Common myeloid progenitor, CD34-positive (primary cell): ENCODE measurements around the gene FUT3.

Source experiments
- CTCF ChIA-PET: fragments of 350-600 bp; sonication (Branson Sonifier 250); formaldehyde crosslinking; loops from one replicate; lab custom pipeline; 2021; ENCODE audit warnings: antibody characterized with exemption; lab: Charles Lee
- POLR2A ChIA-PET: fragments of 350-600 bp; sonication (Branson Sonifier 250); formaldehyde crosslinking; loops from one replicate; lab custom pipeline; 2021; ENCODE audit warnings: antibody characterized with exemption; lab: Charles Lee
- DNase-seq, 3 donors: peaks; one replicate each; pipeline versions ENCODE4 v3.0.0 to v3.0.0-alpha.2; 2013
- H3K27ac ChIP-seq, 2 experiments: 1 replicate in 1 of 2; 2 replicates in 1 of 2; pipeline ENCODE4 v1.7.0; 2013; ENCODE audit warnings: inconsistent platforms in 2 of 2, low read length in 2 of 2, mild to moderate bottlenecking in 2 of 2, low read depth in 1 of 2, moderate library complexity in 1 of 2; ENCODE audit not compliant: severe bottlenecking in 2 of 2, insufficient read depth in 1 of 2, poor library complexity in 1 of 2
- H3K27me3 ChIP-seq, 5 experiments: replicated peaks in 2 of 5; 1 replicate in 3 of 5; 2 replicates in 2 of 5; pipeline versions ENCODE4 v1.6.1 to v1.7.0; 2013; ENCODE audit warnings: low read length in 4 of 5, mild to moderate bottlenecking in 2 of 5, moderate library complexity in 2 of 5, inconsistent platforms in 1 of 5; ENCODE audit not compliant: insufficient read depth in 5 of 5, control insufficient read depth in 4 of 5
- H3K36me3 ChIP-seq, 4 experiments: 1 replicate in 2 of 4; 2 replicates in 2 of 4; pipeline versions ENCODE4 v1.6.1 to v1.7.0; 2013; ENCODE audit warnings: low read length in 3 of 4, control low read depth in 1 of 4, mild to moderate bottlenecking in 1 of 4; ENCODE audit not compliant: control insufficient read depth in 4 of 4, insufficient read depth in 4 of 4
- H3K4me1 ChIP-seq, 4 experiments: 1 replicate in 3 of 4; 2 replicates in 1 of 4; pipeline versions ENCODE4 v1.6.1 to v1.7.1; 2013; ENCODE audit warnings: low read length in 3 of 4, mild to moderate bottlenecking in 3 of 4, control low read depth in 1 of 4, inconsistent platforms in 1 of 4, moderate library complexity in 1 of 4; ENCODE audit not compliant: control insufficient read depth in 4 of 4, insufficient read depth in 4 of 4; ENCODE audit errors: control extremely low read depth in 1 of 4
- H3K4me3 ChIP-seq, 7 experiments: 1 replicate in 4 of 7; 2 replicates in 3 of 7; pipeline versions ENCODE4 v1.5.1 to v1.7.0; 2013; ENCODE audit warnings: mild to moderate bottlenecking in 7 of 7, low read length in 6 of 7, moderate library complexity in 6 of 7, inconsistent platforms in 2 of 7, low read depth in 2 of 7, control low read depth in 1 of 7; ENCODE audit not compliant: insufficient read depth in 4 of 7, control insufficient read depth in 1 of 7; ENCODE audit errors: extremely low read depth in 1 of 7
- H3K9me3 ChIP-seq, 5 experiments: 1 replicate in 4 of 5; 2 replicates in 1 of 5; pipeline versions ENCODE4 v1.6.1 to v1.7.1; 2013; ENCODE audit warnings: low read length in 4 of 5, mild to moderate bottlenecking in 2 of 5, inconsistent platforms in 1 of 5, low read depth in 1 of 5, moderate library complexity in 1 of 5; ENCODE audit not compliant: control insufficient read depth in 4 of 5, insufficient read depth in 2 of 5; ENCODE audit errors: control extremely low read depth in 1 of 5
- WGBS: methylation state at CpG from one replicate; pipeline ENCODE4 v1.1.5; 2013; ENCODE audit not compliant: insufficient coverage; 5-methylcytosine and 5-hydroxymethylcytosine counted together

Gene FUT3

DNA sequence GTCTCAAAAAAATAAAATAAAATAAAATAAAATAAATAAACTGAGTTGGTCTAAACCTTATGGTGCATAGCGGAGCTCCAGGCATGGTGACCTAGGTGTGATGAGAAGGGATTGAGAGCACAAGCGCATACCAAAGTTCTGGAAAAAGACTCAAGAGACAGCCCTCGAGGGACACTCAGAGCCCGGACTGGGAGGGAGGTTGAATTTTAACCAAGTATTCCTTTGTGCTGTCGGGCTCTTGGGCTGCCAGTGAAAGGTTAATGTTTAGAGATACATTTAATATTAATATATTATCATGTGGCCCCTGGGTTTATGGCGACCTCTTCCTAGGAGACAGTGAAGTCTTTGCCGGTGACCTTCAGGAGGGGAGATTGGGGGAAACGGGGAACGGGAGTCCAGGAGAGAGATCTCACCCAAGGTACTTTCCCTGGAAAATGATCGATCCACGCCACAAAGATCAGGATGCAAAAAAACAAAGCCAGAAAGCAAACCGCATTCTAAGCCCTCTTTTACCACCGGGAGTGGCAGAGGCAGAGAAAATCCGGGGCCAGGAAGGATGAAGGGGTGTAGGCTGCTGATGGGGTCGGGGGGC, 13.4 kb downstream of the FUT3 start:
- Histone ChIP-seq H3K36me3 (no peaks in the 10 kb centered on the region), H3K27me3 (no peaks in the 10 kb centered on the region), H3K4me1 (peaks cover 7 to 29% (median 24%) of the 10 kb centered on the region in 4 experiments), H3K4me3 (peak overlapping the region in 4 of 7 experiments; percentile 21 to 65 (median 42)), H3K9me3 (no peaks in the 10 kb centered on the region), H3K27ac (no peak overlapping the region)
- ChIA-PET POLR2A (interaction anchor here (1.1 to 1.7 kb wide), 2 partner anchors 10 to 23 kb away, joined by 3 to 7 read pairs; no protein-coding TSS in a partner anchor), CTCF (interaction anchor here (1.8 to 1.9 kb wide), 2 partner anchors 34 to 55 kb away, joined by 4 to 5 read pairs; partner anchors contain the start of gene NRTN)
- DNase-seq, result no peak
- 33% methylated on average over 6 of the region's 15 CpGs for WGBS

- no peaks in the 10 kb centered on the region for H3K27me3 ChIP-seq
- peaks cover 0 to 17% (median 15%) of the 10 kb centered on the region in 4 experiments for H3K4me1 ChIP-seq
- H3K4me3 ChIP-seq, result no peak overlapping the region
- no peaks in the 10 kb centered on the region for H3K36me3 ChIP-seq
- ChIA-PET CTCF (interaction anchor here (1.1 to 1.7 kb wide), 2 partner anchors 29 to 38 kb away, joined by 3 to 5 read pairs; no protein-coding TSS in a partner anchor), POLR2A (no interaction called here)
- no peaks in the 10 kb centered on the region for H3K9me3 ChIP-seq
- DNase-seq, result no peak
- no peak overlapping the region for H3K27ac ChIP-seq
- WGBS, result 100% methylated on average over 5 of the region's 6 CpGs
These were observed 18.6 kb downstream of the FUT3 start for GRCh38 chr19:5832527-5833216.

- H3K4me3 ChIP-seq, result no peak overlapping the region
- ChIA-PET POLR2A (no interaction called here), CTCF (interaction anchor here (1.1 to 1.7 kb wide), 2 partner anchors 28 to 38 kb away, joined by 3 to 5 read pairs; no protein-coding TSS in a partner anchor)
- no peak for DNase-seq
- WGBS, result 95% methylated on average over 20 of the region's 22 CpGs
- H3K36me3 ChIP-seq, result no peaks in the 10 kb centered on the region
- no peaks in the 10 kb centered on the region for H3K27me3 ChIP-seq
- no peaks in the 10 kb centered on the region for H3K9me3 ChIP-seq
- peaks cover 0 to 21% (median 19%) of the 10 kb centered on the region in 4 experiments for H3K4me1 ChIP-seq
- no peak overlapping the region for H3K27ac ChIP-seq
These were observed 19.2 kb downstream of the FUT3 start for GRCh38 chr19:5832061-5832460.

DNA sequence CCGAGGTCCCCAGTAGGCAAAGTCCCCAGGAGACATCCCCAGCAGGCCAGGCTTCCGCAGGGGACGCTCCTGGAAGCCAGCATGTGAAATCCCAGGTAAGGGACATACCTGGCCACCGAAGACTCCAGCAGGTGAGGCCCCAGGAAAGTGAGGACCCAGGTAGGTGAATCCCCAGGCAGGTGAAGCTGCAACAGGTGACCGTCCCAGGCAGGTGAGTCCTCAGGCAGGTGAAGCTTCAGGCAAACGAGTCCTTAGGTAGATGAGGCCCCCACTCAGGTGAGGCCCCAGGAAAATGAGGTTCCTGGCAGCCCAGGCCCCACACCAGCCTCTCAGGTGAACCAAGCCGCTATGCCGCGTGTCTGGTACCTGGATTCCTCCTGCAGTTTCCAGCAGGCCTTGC, 20.1 kb downstream of the FUT3 start:
- peaks cover 0 to 30% (median 28%) of the 10 kb centered on the region in 4 experiments for H3K4me1 ChIP-seq
- H3K36me3 ChIP-seq, result no peaks in the 10 kb centered on the region
- CTCF ChIA-PET, result no interaction called here
- no peak overlapping the region for H3K27ac ChIP-seq
- DNase-seq, result no peak
- POLR2A ChIA-PET, result no interaction called here
- no peaks in the 10 kb centered on the region for H3K27me3 ChIP-seq
- no peaks in the 10 kb centered on the region for H3K9me3 ChIP-seq
- 95% methylated on average over 8 of the region's 9 CpGs for WGBS
- H3K4me3 ChIP-seq, result no peak overlapping the region

DNA sequence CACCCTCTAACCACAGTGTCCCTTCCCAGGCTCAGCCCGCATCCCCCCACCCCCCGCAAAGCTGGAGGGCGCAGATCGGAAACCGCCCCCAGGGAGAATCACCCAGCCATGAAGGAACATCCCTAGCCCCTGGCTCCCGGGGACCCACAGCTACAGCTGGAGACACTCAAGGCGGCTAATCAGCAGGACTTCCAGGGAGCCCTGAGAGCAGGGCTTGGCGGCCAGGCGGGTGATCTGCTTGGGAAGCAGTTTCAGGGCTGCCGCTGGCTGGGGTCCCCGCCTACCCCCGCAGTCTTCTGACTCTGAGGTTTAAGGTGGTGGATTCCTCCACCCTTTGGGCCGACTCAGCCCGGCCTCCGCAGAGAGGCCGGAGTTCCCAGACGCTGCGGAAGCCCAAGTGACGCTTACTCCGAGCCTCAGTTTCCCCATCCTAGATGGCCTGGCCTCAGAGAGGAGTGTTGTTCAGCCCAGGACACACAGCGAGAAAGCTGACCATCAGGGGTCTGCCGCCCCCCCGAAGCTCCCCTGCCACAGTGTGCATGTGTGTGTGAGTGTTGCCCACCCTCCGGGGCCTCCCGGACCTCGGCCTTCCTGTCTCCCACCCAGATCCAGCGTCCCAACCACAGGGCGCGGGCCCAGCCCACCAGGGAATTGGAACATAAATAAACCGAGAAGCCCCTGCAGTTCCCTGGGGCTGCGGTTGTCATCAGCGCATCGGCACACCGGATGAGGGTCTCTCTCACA, 21.5 kb downstream of the FUT3 start:
- Histone ChIP-seq H3K36me3 (no peaks in the 10 kb centered on the region), H3K9me3 (no peaks in the 10 kb centered on the region), H3K4me3 (peak overlapping the region in 3 of 7 experiments; percentile 61 to 93 (median 76)), H3K27ac (no peak overlapping the region), H3K4me1 (peaks cover 0 to 31% (median 29%) of the 10 kb centered on the region in 4 experiments), H3K27me3 (no peaks in the 10 kb centered on the region)
- 89% methylated on average over 25 of the region's 34 CpGs for whole genome bisulfite sequencing
- POLR2A ChIA-PET, result interaction anchor here (2.4 to 2.6 kb wide), 3 partner anchors 8 to 75 kb away, joined by 7 to 13 read pairs (median 10); partner anchors contain the start of genes NRTN and VMAC
- no peak for DNase-seq
- CTCF ChIA-PET, result interaction anchor here (0.6 to 5.3 kb wide), 3 partner anchors 25 to 531 kb away, joined by 3 to 30 read pairs (median 3); partner anchors contain the start of gene NRTN

DNA sequence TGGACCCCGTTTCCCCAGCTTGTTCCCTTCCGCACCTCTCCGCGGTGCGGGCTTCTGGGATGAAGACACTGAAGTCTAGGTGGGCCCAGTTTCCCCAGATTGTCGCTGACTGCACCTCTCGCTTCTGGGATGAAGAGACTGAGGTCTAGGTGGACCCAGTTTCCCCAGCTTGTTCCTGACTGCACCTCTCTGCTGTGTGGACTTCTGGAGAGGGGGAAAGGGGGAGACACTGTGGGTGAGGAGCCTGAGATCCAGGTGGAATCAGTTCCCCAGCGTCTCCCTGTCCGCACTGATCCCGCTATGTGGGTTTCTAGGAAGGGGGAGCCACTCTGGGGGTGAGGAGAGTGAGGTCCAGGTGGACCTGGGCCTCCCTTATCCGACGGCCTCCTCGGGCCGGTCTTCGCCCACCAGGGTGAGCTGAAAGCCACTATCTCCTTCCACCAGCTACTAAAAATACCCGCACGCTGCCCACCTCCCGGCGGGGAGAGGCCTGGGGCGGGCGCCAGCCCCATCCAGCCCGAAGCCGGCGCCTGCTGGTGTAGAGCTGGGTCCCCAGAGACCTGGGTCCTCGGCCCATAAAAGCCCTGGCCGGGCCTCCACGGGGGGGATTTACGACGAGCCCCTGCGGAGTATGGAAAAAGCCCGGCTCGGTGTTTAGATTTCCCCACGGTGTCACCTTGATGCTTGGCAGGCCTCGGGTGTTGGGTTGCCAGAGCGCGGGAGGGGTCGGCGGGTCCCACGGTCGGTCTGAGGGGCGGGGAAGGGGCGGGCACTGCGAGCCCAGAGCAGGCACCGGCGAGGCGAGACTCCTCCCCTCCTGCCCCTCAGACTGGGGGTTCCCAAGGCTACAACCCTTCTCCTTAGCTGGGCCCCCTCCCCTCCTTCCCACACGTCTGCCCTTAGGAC, 22.3 kb downstream of the FUT3 start:
- Histone ChIP-seq H3K9me3 (no peaks in the 10 kb centered on the region), H3K4me1 (peaks cover 0 to 31% (median 29%) of the 10 kb centered on the region in 4 experiments), H3K4me3 (peak overlapping the region; percentile 46 to 93 (median 74)), H3K27me3 (no peaks in the 10 kb centered on the region), H3K27ac (peak overlapping the region; percentile 33 to 85), H3K36me3 (no peaks in the 10 kb centered on the region)
- DNase-seq, result peak in 2 of 3 donors; percentile 57 to 64
- WGBS, result 2% methylated on average over 33 of the region's 47 CpGs
- POLR2A ChIA-PET, result interaction anchor here (0.7 to 2.6 kb wide), 8 partner anchors 9 to 75 kb away, joined by 3 to 13 read pairs (median 5); partner anchors contain the start of genes FUT6, NDUFA11, NRTN and VMAC
- CTCF ChIA-PET, result interaction anchor here (0.6 to 5.3 kb wide), 7 partner anchors 11 to 532 kb away, joined by 3 to 30 read pairs (median 4); partner anchors contain the start of genes FUT6 and NRTN
